Stomach (tissue), 4 donors: ENCODE data around the gene PAK6.

Experiments
- CTCF ChIP-seq, 7 experiments: fragments of 450-650 bp in 4 of 7; fragments of 200-600 bp in 3 of 7; sonication (generic) in 3 of 7; IDR thresholded peaks; one replicate each; pipeline ENCODE4 v1.5.1; 2016 to 2019; ENCODE audit warnings: antibody characterized with exemption in 7 of 7, control low read depth in 2 of 7, mild to moderate bottlenecking in 1 of 7
- POLR2A ChIP-seq, 4 donors: fragments of 450-650 bp; IDR thresholded peaks; one replicate each; pipeline ENCODE4 v1.6.1; 2016; ENCODE audit warnings: antibody characterized with exemption in 4 of 4, control low read depth in 2 of 4, mild to moderate bottlenecking in 1 of 4, moderate library complexity in 1 of 4

- no peak for TF ChIP-seq CTCF (IDR thresholded peaks at IDR 0.05)
- TF ChIP-seq POLR2A (IDR thresholded peaks at IDR 0.05), result no peak
Observed at GRCh38 chr15:40277471-40277870, 38.6 kb downstream of the PAK6 start.
